GM18951 (cell line): ENCODE measurements around the gene JPH3.

Experiments
- POLR2A ChIP-seq: IDR thresholded peaks from 4 replicates; pipeline ENCODE4 v1.6.1; 2011; ENCODE audit warnings: mild to moderate bottlenecking; ENCODE audit not compliant: insufficient read length, insufficient read depth; ENCODE audit errors: extremely low read depth
- in situ Hi-C: fragments of 300-500 bp; cut with MboI; formaldehyde crosslinking; loops from one replicate; pipeline ENCODE4 v1.12.0; 2022; ENCODE audit warnings: low sequenced_read_pairs, mixed read lengths, inconsistent platforms; ENCODE audit not compliant: unreplicated experiment

The JPH3 gene

DNA sequence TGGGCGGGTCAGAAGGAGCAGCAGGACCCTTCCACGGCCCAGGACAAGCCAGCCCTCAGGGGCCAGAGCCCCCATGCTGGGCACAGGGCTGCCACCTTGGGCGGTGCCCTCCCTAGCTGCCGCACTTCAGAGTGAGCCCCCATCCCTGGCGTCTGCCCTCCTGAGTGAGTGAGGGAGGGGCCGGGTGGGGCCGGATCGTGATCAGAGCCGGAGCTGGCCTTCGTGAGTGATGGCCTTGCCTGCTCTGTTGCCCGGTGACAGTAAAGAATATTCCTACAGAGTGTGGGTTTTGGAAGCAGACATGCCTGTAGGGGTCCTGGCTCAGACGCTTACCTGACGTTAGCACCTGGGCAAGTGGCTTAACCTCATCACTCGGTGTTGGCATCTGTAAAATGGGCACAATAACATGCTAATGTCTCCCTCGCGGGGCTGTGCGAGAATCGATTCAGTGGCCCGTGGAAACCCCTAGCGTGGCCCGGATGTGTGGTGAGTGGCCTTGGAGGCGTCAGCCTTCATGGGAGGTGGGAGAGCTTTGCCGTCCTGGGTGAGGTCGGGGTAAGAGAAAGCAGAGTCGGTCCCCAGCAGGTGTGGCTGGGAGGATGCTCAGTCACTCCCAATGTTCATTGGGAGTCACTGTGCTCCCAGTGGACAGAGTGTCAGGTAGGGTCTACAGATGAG lies 26.1 kb downstream of the JPH3 start:
- TF ChIP-seq POLR2A: no peak
- in situ Hi-C loops: no loop called here

GRCh38 chr16:87628940-87629339 lies 26.6 kb downstream of the JPH3 start:
- TF ChIP-seq POLR2A: no peak
- in situ Hi-C loops: no loop called here

DNA sequence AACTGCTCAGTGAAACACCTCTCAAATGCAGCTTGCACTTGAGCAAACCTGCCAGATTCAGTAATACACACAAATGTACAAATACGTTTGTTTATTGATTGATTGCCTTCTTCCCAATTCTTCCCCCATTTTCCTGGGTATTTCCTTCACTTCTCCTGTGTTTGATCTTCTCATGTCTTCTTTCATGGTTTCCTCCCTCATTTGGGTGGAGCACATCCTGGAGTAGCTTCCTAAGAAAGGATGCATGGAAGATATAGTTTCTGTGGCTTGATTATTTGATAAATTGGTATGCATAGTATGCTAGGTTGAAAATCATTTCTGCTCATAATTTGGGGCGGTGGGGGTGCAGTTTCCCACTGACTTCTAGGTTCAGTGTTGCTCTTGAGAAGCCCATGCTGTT lies 28.8 kb downstream of the JPH3 start:
- no peak for TF ChIP-seq POLR2A
- in situ Hi-C loops: no loop called here

GRCh38 chr16:87634411-87634810 lies 32.1 kb downstream of the JPH3 start:
- TF ChIP-seq POLR2A: no peak

GRCh38 chr16:87635541-87636049 lies 33.3 kb downstream of the JPH3 start:
- TF ChIP-seq POLR2A: no peak
- in situ Hi-C loops: no loop called here

More at GRCh38 chr16:87634411-87634810, 32.1 kb downstream of the JPH3 start:
- in situ Hi-C loops: no loop called here

- in situ Hi-C loops: no loop called here
- TF ChIP-seq POLR2A: no peak
Observed at GRCh38 chr16:87636050-87636684, 33.9 kb downstream of the JPH3 start.

GRCh38 chr16:87636741-87637140 lies 34.4 kb downstream of the JPH3 start:
- no peak for TF ChIP-seq POLR2A
- in situ Hi-C loops: no loop called here

DNA sequence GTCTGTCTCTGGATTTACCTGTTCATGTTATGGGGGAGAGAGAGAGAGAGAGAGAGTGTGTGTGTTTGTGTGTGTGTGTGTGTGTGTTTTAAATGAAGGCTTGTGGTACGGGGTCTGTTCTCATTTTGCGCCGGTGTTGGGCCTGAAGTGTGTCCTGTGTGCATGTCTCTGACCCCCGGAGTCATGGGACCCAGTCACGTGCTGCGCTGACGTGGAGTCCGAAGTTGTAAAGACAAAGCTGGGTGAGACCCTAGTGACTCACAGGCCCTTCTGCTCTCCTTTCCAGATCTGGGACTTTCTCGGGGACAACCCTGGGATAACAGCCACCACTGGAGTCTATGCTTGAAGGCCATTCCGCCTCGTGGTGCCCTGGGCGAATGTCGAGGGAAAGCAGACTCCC lies 35.0 kb downstream of the JPH3 start:
- in situ Hi-C loops: no loop called here
- no peak for TF ChIP-seq POLR2A

DNA sequence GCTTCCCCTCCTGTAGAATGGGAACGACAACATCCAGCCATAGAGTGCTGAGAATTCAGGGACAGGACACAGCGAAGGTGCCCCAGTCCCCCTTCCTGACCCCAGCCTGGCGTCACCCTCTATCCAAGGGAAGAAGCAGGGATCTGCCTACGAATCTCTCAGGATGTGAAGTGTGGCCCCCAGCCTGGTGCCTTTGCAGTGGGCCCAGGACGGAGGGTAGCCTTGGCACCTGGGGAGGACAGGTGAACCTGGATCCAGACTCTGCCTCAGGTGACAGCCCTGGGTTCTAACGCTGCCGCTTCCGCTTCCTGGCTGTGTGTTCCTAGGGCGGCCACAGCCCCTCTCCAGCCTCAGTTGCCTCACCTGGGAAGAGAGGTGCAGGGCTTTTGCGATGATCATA lies 36.4 kb downstream of the JPH3 start:
- in situ Hi-C loops: no loop called here
- no peak for TF ChIP-seq POLR2A

GRCh38 chr16:87641721-87642120 lies 39.4 kb downstream of the JPH3 start:
- TF ChIP-seq POLR2A: no peak
- in situ Hi-C loops: no loop called here

DNA sequence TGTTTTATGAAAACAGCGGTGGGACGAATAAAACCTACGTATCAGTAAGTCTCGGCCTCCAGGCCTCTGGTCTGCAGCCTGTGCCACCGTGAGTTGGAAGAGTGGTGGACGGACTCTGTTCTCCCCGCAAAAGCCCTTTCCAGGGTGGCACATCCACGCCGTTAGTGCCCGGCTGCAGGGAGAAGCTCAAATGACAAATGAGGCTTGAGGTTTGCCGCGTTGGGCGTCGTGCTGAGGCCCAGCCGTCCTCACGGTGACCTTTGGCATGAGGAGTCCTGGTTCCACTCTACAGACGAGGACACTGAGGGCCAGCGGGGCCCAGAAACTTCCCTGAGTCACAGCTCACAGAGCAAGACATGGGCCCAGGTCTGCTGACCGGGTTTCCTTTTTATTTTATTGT lies 40.2 kb downstream of the JPH3 start:
- in situ Hi-C loops: no loop called here
- no peak for TF ChIP-seq POLR2A

DNA sequence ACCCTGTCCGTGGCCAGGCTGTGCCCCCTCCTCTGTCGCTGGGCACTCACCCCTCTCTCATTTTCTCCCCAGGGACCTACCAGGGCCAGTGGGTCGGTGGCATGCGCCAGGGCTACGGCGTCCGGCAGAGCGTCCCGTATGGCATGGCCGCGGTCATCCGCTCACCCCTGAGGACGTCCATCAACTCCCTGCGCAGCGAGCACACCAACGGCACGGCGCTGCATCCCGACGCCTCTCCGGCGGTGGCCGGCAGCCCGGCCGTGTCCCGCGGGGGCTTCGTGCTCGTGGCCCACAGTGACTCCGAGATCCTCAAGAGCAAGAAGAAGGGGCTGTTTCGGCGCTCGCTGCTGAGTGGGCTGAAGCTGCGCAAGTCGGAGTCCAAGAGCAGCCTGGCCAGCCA lies 41.9 kb downstream of the JPH3 start:
- no peak for TF ChIP-seq POLR2A
- in situ Hi-C loops: no loop called here

GRCh38 chr16:87644596-87644995 lies 42.3 kb downstream of the JPH3 start:
- no peak for TF ChIP-seq POLR2A
- in situ Hi-C loops: no loop called here

GRCh38 chr16:87645802-87646201 lies 43.5 kb downstream of the JPH3 start:
- in situ Hi-C loops: no loop called here
- TF ChIP-seq POLR2A: no peak
